ENCODE data around the gene TTC7B. TPM values are rescaled to one million over a fixed set of nuclear protein-coding genes. Genes with fewer than 3 reads are reported as not detected.
A peak's percentile ranks its signal among the peaks of the same experiment; 100 is the strongest.

Gene TTC7B
- total RNA-seq, 4 donors from 2014 or later, result 3.3 to 18.1 (median 10.0) TPM

- Histone ChIP-seq H3K9me3 (no peaks in the 10 kb centered on the region), H3K27me3 (no peaks in the 10 kb centered on the region), H3K4me1 (peaks cover 0 to 41% (median 5%) of the 10 kb centered on the region in 3 donors), H3K27ac (no peak overlapping the region), H3K36me3 (no peaks in the 10 kb centered on the region), H3K4me3 (no peak overlapping the region)
- DNase-seq, result no peak
- 40 to 100% methylated on average over 1 to 2 of the region's 13 CpGs for WGBS, 2 donors
- no peak for TF ChIP-seq POLR2A (IDR thresholded peaks at IDR 0.05)
- TF ChIP-seq CTCF (IDR thresholded peaks at IDR 0.05), result no peak
- intact Hi-C loops (cut with DNase I), result no loop called here
Observed at GRCh38 chr14:90805084-90805391, 11.2 kb downstream of the TTC7B start.

- H3K9me3 ChIP-seq, result no peaks in the 10 kb centered on the region
- peaks cover 0 to 41% (median 5%) of the 10 kb centered on the region in 3 donors for H3K4me1 ChIP-seq
- H3K36me3 ChIP-seq, result no peaks in the 10 kb centered on the region
- peak overlapping the region in 3 of 4 donors; percentile 16 to 54 (median 30) for H3K27ac ChIP-seq
- no peaks in the 10 kb centered on the region for H3K27me3 ChIP-seq
- TF ChIP-seq POLR2A (IDR thresholded peaks at IDR 0.05) (no peak), CTCF (IDR thresholded peaks at IDR 0.05) (no peak)
- H3K4me3 ChIP-seq, result no peak overlapping the region
- 80 to 84% methylated on average over 9 to 13 of the region's 18 CpGs for WGBS, 2 donors
- DNase-seq, result no peak
- intact Hi-C loops (cut with DNase I), result no loop called here
Observed at GRCh38 chr14:90804292-90805083, 11.7 kb downstream of the TTC7B start.

- Histone ChIP-seq H3K9me3 (no peaks in the 10 kb centered on the region), H3K4me1 (peaks cover 0 to 40% (median 4%) of the 10 kb centered on the region in 3 donors), H3K27ac (peak overlapping the region in 2 of 4 donors; percentile 54 to 61), H3K4me3 (no peak overlapping the region), H3K27me3 (no peaks in the 10 kb centered on the region), H3K36me3 (no peaks in the 10 kb centered on the region)
- intact Hi-C loops (cut with DNase I), result no loop called here
- DNase-seq, result no peak
- 80% methylated on average over 2 of the region's 2 CpGs; no CpG with 5 or more reads in 1 of the 2 donors for WGBS, 2 donors
- TF ChIP-seq CTCF (IDR thresholded peaks at IDR 0.05), result no peak
- no peak for TF ChIP-seq POLR2A (IDR thresholded peaks at IDR 0.05)
Observed at GRCh38 chr14:90803249-90803648, 13.0 kb downstream of the TTC7B start.

DNA sequence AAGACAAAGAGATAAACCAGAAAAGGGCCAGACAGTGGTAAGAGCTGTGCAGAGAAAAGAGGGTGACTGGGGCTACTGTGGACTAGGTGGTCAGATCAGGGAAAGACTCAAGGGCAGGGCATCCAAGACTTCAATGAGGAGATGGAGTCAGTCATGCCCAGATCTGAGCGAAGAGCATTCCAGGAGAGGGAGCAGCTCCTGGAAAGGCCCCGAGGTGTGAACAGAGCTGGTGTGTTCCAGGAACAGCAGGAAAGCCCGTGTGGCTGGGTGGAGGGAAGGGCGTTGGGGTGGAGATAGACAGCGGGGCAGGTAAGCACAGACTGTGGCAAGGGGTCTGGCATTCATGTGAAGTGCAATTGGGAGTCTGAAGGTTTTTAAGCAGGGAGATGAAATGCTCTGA lies 16.8 kb downstream of the TTC7B start:
- H3K36me3 ChIP-seq, result no peaks in the 10 kb centered on the region
- H3K9me3 ChIP-seq, result no peaks in the 10 kb centered on the region
- H3K27ac ChIP-seq, result no peak overlapping the region
- peaks cover 5 to 41% (median 16%) of the 10 kb centered on the region in 3 donors for H3K4me1 ChIP-seq
- DNase-seq, result no peak
- intact Hi-C loops (cut with DNase I), result no loop called here
- no peak overlapping the region for H3K4me3 ChIP-seq
- WGBS, 2 donors, result 67% methylated on average over 5 of the region's 5 CpGs
- H3K27me3 ChIP-seq, result no peaks in the 10 kb centered on the region
- TF ChIP-seq POLR2A (IDR thresholded peaks at IDR 0.05), result no peak
- TF ChIP-seq CTCF (IDR thresholded peaks at IDR 0.05), result no peak

GRCh38 chr14:90797919-90798318 lies 18.3 kb downstream of the TTC7B start:
- Histone ChIP-seq H3K27me3 (no peaks in the 10 kb centered on the region), H3K4me3 (no peak overlapping the region), H3K27ac (peak overlapping the region in 2 of 4 donors; percentile 38 to 59), H3K36me3 (no peaks in the 10 kb centered on the region), H3K4me1 (peaks cover 5 to 29% (median 13%) of the 10 kb centered on the region in 3 donors), H3K9me3 (no peaks in the 10 kb centered on the region)
- intact Hi-C loops (cut with DNase I), result no loop called here
- WGBS, 2 donors, result 50 to 66% methylated on average over 2 to 11 of the region's 13 CpGs
- no peak for DNase-seq
- TF ChIP-seq POLR2A (IDR thresholded peaks at IDR 0.05), result no peak
- no peak for TF ChIP-seq CTCF (IDR thresholded peaks at IDR 0.05)

Data from esophagus squamous epithelium (tissue), 5 donors.